SK-N-SH treated with all-trans-retinoic acid at 6 μM for 48 hours (cell line): Measurements from ENCODE around the gene SOX5.

Experiments used
- ATAC-seq: fragments of 200-7000 bp; cut with Tn5 transposase; 3 replicates; pipeline ENCODE4 v1.9.1; 2020; ENCODE audit warnings: mild to moderate bottlenecking, moderate library complexity
- ARNTL ChIP-seq: fragments of 450-650 bp; formaldehyde crosslinking; IDR thresholded peaks from 2 replicates; pipeline ENCODE4 v1.5.0; 2020; ENCODE audit warnings: low read depth, mild to moderate bottlenecking, moderate library complexity, borderline replicate concordance
- BACH2 ChIP-seq: fragments of 250-450 bp; sonication (Bioruptor Pico); IDR thresholded peaks from 2 replicates; pipeline ENCODE4 v1.9.0; 2021; ENCODE audit warnings: mild to moderate bottlenecking, borderline replicate concordance
- CREB5 ChIP-seq: fragments of 250-450 bp; sonication (Bioruptor Pico); IDR thresholded peaks from 2 replicates; pipeline ENCODE4 v1.5.1; 2020; ENCODE audit warnings: low read depth, mild to moderate bottlenecking, moderate library complexity
- CSDC2 ChIP-seq: fragments of 250-450 bp; sonication (Bioruptor Pico); IDR thresholded peaks from 2 replicates; pipeline ENCODE4 v1.5.0; 2020; ENCODE audit warnings: mild to moderate bottlenecking, moderate library complexity
- CSRNP3 ChIP-seq: fragments of 250-450 bp; sonication (Bioruptor Pico); IDR thresholded peaks from 2 replicates; pipeline ENCODE4 v1.5.1; 2021; ENCODE audit warnings: mild to moderate bottlenecking, moderate library complexity
- ESRRG ChIP-seq: fragments of 250-450 bp; sonication (Bioruptor Pico); IDR thresholded peaks from 2 replicates; pipeline ENCODE4 v1.6.1; 2021; ENCODE audit warnings: mild to moderate bottlenecking
- GLIS3 ChIP-seq: fragments of 250-450 bp; sonication (Bioruptor Pico); IDR thresholded peaks from 2 replicates; pipeline ENCODE4 v1.5.0; 2020; ENCODE audit warnings: mild to moderate bottlenecking, moderate library complexity
- ISL1 ChIP-seq: fragments of 250-450 bp; sonication (Bioruptor Pico); IDR thresholded peaks from 2 replicates; pipeline ENCODE4 v2.1.2; 2022; ENCODE audit warnings: mild to moderate bottlenecking, moderate library complexity
- OSR1 ChIP-seq: fragments of 250-450 bp; sonication (Bioruptor Pico); IDR thresholded peaks from 2 replicates; pipeline ENCODE4 v1.8.0; 2022; ENCODE audit warnings: moderate library complexity, mild to moderate bottlenecking, inconsistent platforms
- PATZ1 ChIP-seq: fragments of 250-450 bp; sonication (Bioruptor Pico); IDR thresholded peaks from 2 replicates; pipeline ENCODE4 v1.8.0; 2020; ENCODE audit warnings: mild to moderate bottlenecking, moderate library complexity, borderline replicate concordance
- POU6F1 ChIP-seq: fragments of 250-450 bp; sonication (Bioruptor Pico); IDR thresholded peaks from 2 replicates; pipeline ENCODE4 v1.8.0; 2021; ENCODE audit warnings: low read depth, mild to moderate bottlenecking, moderate library complexity, borderline replicate concordance
- PPARA ChIP-seq: fragments of 250-450 bp; sonication (Bioruptor Pico); IDR thresholded peaks from 2 replicates; pipeline ENCODE4 v1.5.0; 2020; ENCODE audit warnings: mild to moderate bottlenecking, borderline replicate concordance
- RARB ChIP-seq: fragments of 250-450 bp; sonication (Bioruptor Pico); IDR thresholded peaks from 2 replicates; pipeline ENCODE4 v1.8.0; 2021; ENCODE audit warnings: mild to moderate bottlenecking, moderate library complexity
- TCF4 ChIP-seq: fragments of 250-450 bp; sonication (Bioruptor Pico); IDR thresholded peaks from 2 replicates; pipeline ENCODE4 v1.8.0; 2021; ENCODE audit warnings: mild to moderate bottlenecking, moderate library complexity, borderline replicate concordance
- TSHZ2 ChIP-seq: fragments of 250-450 bp; sonication (Bioruptor Pico); IDR thresholded peaks from 2 replicates; pipeline ENCODE4 v1.5.0; 2020; ENCODE audit warnings: mild to moderate bottlenecking, moderate library complexity
- ZFP3 ChIP-seq: fragments of 250-450 bp; sonication (Bioruptor Pico); IDR thresholded peaks from 2 replicates; pipeline ENCODE4 v1.5.0; 2020; ENCODE audit warnings: mild to moderate bottlenecking, moderate library complexity
- ZFP30 ChIP-seq: fragments of 450-650 bp; formaldehyde crosslinking; IDR thresholded peaks from 2 replicates; pipeline ENCODE4 v1.5.0; 2022; ENCODE audit warnings: mild to moderate bottlenecking, moderate library complexity
- ZNF565 ChIP-seq: fragments of 450-650 bp; formaldehyde crosslinking; conservative IDR thresholded peaks from 2 replicates; pipeline ENCODE4 v1.5.0; 2020; ENCODE audit warnings: low read depth, mild to moderate bottlenecking, moderate library complexity
- ZNF70 ChIP-seq: fragments of 450-650 bp; formaldehyde crosslinking; IDR thresholded peaks from 2 replicates; pipeline ENCODE4 v1.5.0; 2020; ENCODE audit warnings: mild to moderate bottlenecking, moderate library complexity
- ZNF8 ChIP-seq: fragments of 450-650 bp; formaldehyde crosslinking; IDR thresholded peaks from 2 replicates; pipeline ENCODE4 v1.5.0; 2020; ENCODE audit warnings: mild to moderate bottlenecking, moderate library complexity

SOX5 gene

GRCh38 chr12:23742574-23742973 is 206.9 kb downstream of the SOX5 start:
- no peak for ATAC-seq
- no peak for TF ChIP-seq ESRRG (CRISPR knock-in tag)
- TF ChIP-seq ZNF565 (CRISPR knock-in tag) = no peak
- no peak for TF ChIP-seq PPARA
- TF ChIP-seq PATZ1 = no peak
- TF ChIP-seq, all 23 proteins: peak for 0

GRCh38 chr12:23731493-23731892 is 218.0 kb downstream of the SOX5 start:
- TF ChIP-seq POU6F1 (CRISPR knock-in tag) (no peak), CSRNP3 (CRISPR knock-in tag) (no peak), RARB (no peak)
- ATAC-seq = no peak

GRCh38 chr12:23731035-23731434 is 218.4 kb downstream of the SOX5 start:
- TF ChIP-seq BACH2 (CRISPR knock-in tag) (no peak), ZFP3 (CRISPR knock-in tag) (no peak), OSR1 (CRISPR knock-in tag) (no peak), CSDC2 (CRISPR knock-in tag) (no peak), ARNTL (CRISPR knock-in tag) (no peak), CREB5 (no peak), TCF4 (no peak), PPARA (no peak), TSHZ2 (CRISPR knock-in tag) (no peak), ZNF70 (no peak), GLIS3 (CRISPR knock-in tag) (no peak), PATZ1 (no peak), ISL1 (CRISPR knock-in tag) (no peak), ZNF8 (CRISPR knock-in tag) (no peak), ZFP30 (no peak)
- ATAC-seq = no peak
